ENCODE results near the gene HK2. TPM values are rescaled to one million over a fixed set of nuclear protein-coding genes. Genes with fewer than 3 reads are reported as not detected.

HK2 gene
- total RNA-seq, 2 donors from 2014 or later, result 1.3 to 9.2 TPM

GRCh38 chr2:74924463-74925265, 90.7 kb downstream of the HK2 start:
- Histone ChIP-seq H3K27ac (no peak overlapping the region), H3K4me1 (no peaks in the 10 kb centered on the region), H3K9me3 (no peaks in the 10 kb centered on the region), H3K4me3 (no peak overlapping the region), H3K27me3 (no peaks in the 10 kb centered on the region), H3K36me3 (replicated peaks in 1 of 2; ENCODE audit: insufficient read depth in 1 of 2, low read depth in 2 of 2) (no peaks in the 10 kb centered on the region)
- intact Hi-C loops (cut with DNase I), result no loop called here
- DNase-seq (no peak), ATAC-seq (no peak)
- WGBS, 2 donors, result 78 to 81% methylated on average over 10 to 11 of the region's 11 CpGs
- TF ChIP-seq POLR2A (IDR thresholded peaks at IDR 0.05), result no peak
- TF ChIP-seq CTCF (IDR thresholded peaks at IDR 0.05), result no peak

- Histone ChIP-seq H3K4me3 (no peak overlapping the region), H3K27me3 (no peaks in the 10 kb centered on the region), H3K36me3 (replicated peaks in 1 of 2; ENCODE audit: insufficient read depth in 1 of 2, low read depth in 2 of 2) (no peaks in the 10 kb centered on the region), H3K4me1 (no peaks in the 10 kb centered on the region), H3K27ac (no peak overlapping the region), H3K9me3 (no peaks in the 10 kb centered on the region)
- ATAC-seq (no peak), DNase-seq (no peak)
- WGBS, 2 donors, result 39 to 56% methylated on average over 2 of the region's 2 CpGs
- intact Hi-C loops (cut with DNase I), result no loop called here
- TF ChIP-seq CTCF (IDR thresholded peaks at IDR 0.05) (no peak), POLR2A (IDR thresholded peaks at IDR 0.05) (no peak)
Observed at GRCh38 chr2:74925361-74925786, 91.4 kb downstream of the HK2 start.

- Histone ChIP-seq H3K36me3 (replicated peaks in 1 of 2; ENCODE audit: insufficient read depth in 1 of 2, low read depth in 2 of 2) (no peaks in the 10 kb centered on the region), H3K27me3 (no peaks in the 10 kb centered on the region), H3K9me3 (no peaks in the 10 kb centered on the region), H3K27ac (no peak overlapping the region), H3K4me1 (no peaks in the 10 kb centered on the region), H3K4me3 (no peak overlapping the region)
- DNase-seq, result no peak
- intact Hi-C loops (cut with DNase I), result no loop called here
- no peak for ATAC-seq
- 55 to 73% methylated on average over 5 of the region's 5 CpGs for WGBS, 2 donors
- TF ChIP-seq POLR2A (IDR thresholded peaks at IDR 0.05) (no peak), CTCF (IDR thresholded peaks at IDR 0.05) (no peak)
Observed at GRCh38 chr2:74927621-74928020, 93.7 kb downstream of the HK2 start.

- no peaks in the 10 kb centered on the region for H3K27me3 ChIP-seq
- intact Hi-C loops (cut with DNase I), result no loop called here
- no peaks in the 10 kb centered on the region for H3K4me1 ChIP-seq
- no peak overlapping the region for H3K4me3 ChIP-seq
- WGBS, 2 donors, result 70 to 74% methylated on average over 8 of the region's 8 CpGs
- no peaks in the 10 kb centered on the region for H3K36me3 ChIP-seq (replicated peaks in 1 of 2; ENCODE audit: insufficient read depth in 1 of 2, low read depth in 2 of 2)
- DNase-seq (no peak), ATAC-seq (no peak)
- TF ChIP-seq CTCF (IDR thresholded peaks at IDR 0.05) (no peak), POLR2A (IDR thresholded peaks at IDR 0.05) (no peak)
- H3K27ac ChIP-seq, result no peak overlapping the region
- H3K9me3 ChIP-seq, result no peaks in the 10 kb centered on the region
Observed at GRCh38 chr2:74930811-74931486, 97.0 kb downstream of the HK2 start.
